Tibial nerve (tissue), 4 donors: ENCODE results near the gene WWTR1.

Source experiments
- CTCF ChIP-seq, 5 experiments: fragments of 200-600 bp in 3 of 5; fragments of 450-650 bp in 2 of 5; sonication (generic) in 3 of 5; IDR thresholded peaks; one replicate each; pipeline ENCODE4 v1.5.1; 2016 to 2019; ENCODE audit warnings: antibody characterized with exemption in 5 of 5, mild to moderate bottlenecking in 3 of 5, moderate library complexity in 2 of 5
- EP300 ChIP-seq, 2 donors: sonication (generic); formaldehyde crosslinking; IDR thresholded peaks; one replicate each; pipeline ENCODE4 v1.6.1; 2017; ENCODE audit warnings: antibody characterized with exemption in 2 of 2, mild to moderate bottlenecking in 1 of 2

DNA sequence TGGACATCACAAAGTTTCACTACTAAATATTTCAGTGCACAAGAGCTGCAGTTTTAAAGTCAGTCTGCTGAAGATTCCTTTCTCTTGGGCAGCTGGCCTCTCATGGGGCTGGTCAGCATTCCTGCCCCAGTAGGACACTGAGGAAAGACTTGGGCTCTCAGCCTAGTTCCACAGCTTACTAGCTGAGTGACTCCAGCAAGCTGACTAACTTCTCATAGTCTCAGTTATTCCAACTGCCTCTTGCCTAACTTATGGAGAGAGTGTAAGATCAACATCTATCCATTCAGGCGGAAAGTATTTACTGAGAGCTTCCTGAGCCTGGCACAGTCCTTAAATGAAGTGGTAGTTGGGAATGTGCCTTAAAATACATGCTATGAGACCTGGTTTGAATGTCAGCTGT is 156.3 kb downstream of the WWTR1 start:
- TF ChIP-seq CTCF (IDR thresholded peaks at IDR 0.05) (no peak), EP300 (IDR thresholded peaks at IDR 0.05) (no peak)
